SU-DHL-6 (cell line): ENCODE measurements around the gene CASKIN2.

Experiments used
- H2AFZ ChIP-seq: fragments of 200-600 bp; sonication (generic); 2 replicates; pipeline ENCODE4 v1.6.1; 2014; ENCODE audit warnings: low read depth, mild to moderate bottlenecking, moderate library complexity, mixed read lengths, antibody characterized with exemption, low read length; ENCODE audit not compliant: severe bottlenecking
- H3F3A ChIP-seq: fragments of 200-600 bp; shearing (Covaris generic); 2 replicates; pipeline ENCODE4 v1.6.0; 2016; ENCODE audit warnings: antibody characterized with exemption, mild to moderate bottlenecking; ENCODE audit not compliant: insufficient read depth
- H3K27ac ChIP-seq: fragments of 200-600 bp; sonication (generic); 2 replicates; pipeline ENCODE4 v1.5.1; 2016; ENCODE audit warnings: low read depth, mild to moderate bottlenecking, low read length, moderate library complexity, mixed read lengths
- H3K27me3 ChIP-seq: fragments of 200-600 bp; sonication (generic), shearing (Covaris generic); 2 replicates; pipeline ENCODE4 v1.6.0; 2014; ENCODE audit warnings: mild to moderate bottlenecking, low read length
- H3K36me3 ChIP-seq: fragments of 200-600 bp; sonication (generic); 2 replicates; pipeline ENCODE4 v1.6.1; 2014; ENCODE audit warnings: mild to moderate bottlenecking, low read length, mixed read lengths
- H3K4me2 ChIP-seq: fragments of 300-600, 200-600 bp; shearing (Covaris generic), sonication (generic); 2 replicates; pipeline ENCODE4 v1.6.0; 2014; ENCODE audit warnings: low read length, low read depth, mild to moderate bottlenecking; ENCODE audit not compliant: poor library complexity, severe bottlenecking
- H3K4me3 ChIP-seq: fragments of 200-600 bp; sonication (generic); 2 replicates; pipeline ENCODE4 v1.5.1; 2014; ENCODE audit warnings: antibody characterized with exemption, low read length, mild to moderate bottlenecking, mixed read lengths; ENCODE audit not compliant: insufficient read depth, poor library complexity, severe bottlenecking
- H3K79me2 ChIP-seq: fragments of 200-600 bp; sonication (generic); 2 replicates; pipeline ENCODE4 v1.6.1; 2014; ENCODE audit warnings: mild to moderate bottlenecking, low read length, moderate library complexity; ENCODE audit not compliant: insufficient read depth
- H3K9ac ChIP-seq: fragments of 200-600 bp; sonication (generic); 2 replicates; pipeline ENCODE4 v1.7.0; 2014; ENCODE audit warnings: mild to moderate bottlenecking, low read length
- H3K9me2 ChIP-seq: fragments of 200-600 bp; sonication (generic); replicated peaks from 2 replicates; pipeline ENCODE4 v1.6.1; 2014; ENCODE audit warnings: low read length; ENCODE audit not compliant: insufficient read depth
- H3K9me3 ChIP-seq: fragments of 200-600 bp; sonication (generic); 2 replicates; pipeline ENCODE4 v1.6.1; 2014; ENCODE audit warnings: low read length, mixed read lengths; ENCODE audit not compliant: insufficient read depth
- H4K20me1 ChIP-seq: fragments of 200-600 bp; sonication (generic); 2 replicates; pipeline ENCODE4 v1.6.1; 2014; ENCODE audit warnings: low read depth, mild to moderate bottlenecking, antibody characterized with exemption, low read length, moderate library complexity, mixed read lengths
- CTCF ChIP-seq: fragments of 200-600 bp; sonication (generic); IDR thresholded peaks from one replicate; pipeline ENCODE4 v1.5.1; 2017; ENCODE audit warnings: antibody characterized with exemption, mild to moderate bottlenecking, low read length, moderate library complexity; ENCODE audit not compliant: insufficient read depth, poor library complexity, severe bottlenecking
- EZH2phosphoT487 ChIP-seq: fragments of 200-600 bp; sonication (generic), shearing (Covaris generic); conservative IDR thresholded peaks from 2 replicates; pipeline ENCODE4 v1.6.1; 2018; ENCODE audit warnings: mild to moderate bottlenecking, antibody characterized with exemption, low read length, moderate library complexity, mixed read lengths

Gene CASKIN2

GRCh38 chr17:75539967-75540729 lies 24.8 kb upstream of the CASKIN2 start:
- Histone ChIP-seq H3K4me3 (no peak overlapping the region), H3F3A (no peaks in the 10 kb centered on the region), H4K20me1 (no peaks in the 10 kb centered on the region), H3K4me2 (no peak overlapping the region), H3K27me3 (no peaks in the 10 kb centered on the region), H3K36me3 (no peaks in the 10 kb centered on the region), H3K9ac (no peak overlapping the region), H3K9me3 (no peaks in the 10 kb centered on the region), H3K79me2 (no peaks in the 10 kb centered on the region), H2AFZ (no peak overlapping the region), H3K9me2 (no peaks in the 10 kb centered on the region), H3K27ac (no peak overlapping the region)
- TF ChIP-seq EZH2phosphoT487: no peak
- TF ChIP-seq CTCF: no peak

GRCh38 chr17:75536366-75536765 lies 21.0 kb upstream of the CASKIN2 start:
- no peak overlapping the region for H3K4me2 ChIP-seq
- H3K79me2 ChIP-seq: no peaks in the 10 kb centered on the region
- no peaks in the 10 kb centered on the region for H3F3A ChIP-seq
- no peak for TF ChIP-seq EZH2phosphoT487
- no peak for TF ChIP-seq CTCF
- H2AFZ ChIP-seq: no peak overlapping the region
- H3K27ac ChIP-seq: no peak overlapping the region
- H3K36me3 ChIP-seq: no peaks in the 10 kb centered on the region
- no peak overlapping the region for H3K9ac ChIP-seq
- no peaks in the 10 kb centered on the region for H4K20me1 ChIP-seq
- no peaks in the 10 kb centered on the region for H3K9me3 ChIP-seq
- H3K9me2 ChIP-seq: no peaks in the 10 kb centered on the region
- H3K27me3 ChIP-seq: no peaks in the 10 kb centered on the region
- H3K4me3 ChIP-seq: no peak overlapping the region

GRCh38 chr17:75535871-75536270 lies 20.5 kb upstream of the CASKIN2 start:
- H3K36me3 ChIP-seq: no peaks in the 10 kb centered on the region
- H3K4me2 ChIP-seq: no peak overlapping the region
- TF ChIP-seq EZH2phosphoT487: no peak
- no peak for TF ChIP-seq CTCF
- no peak overlapping the region for H2AFZ ChIP-seq
- H3K9me3 ChIP-seq: no peaks in the 10 kb centered on the region
- H3K9me2 ChIP-seq: no peaks in the 10 kb centered on the region
- no peak overlapping the region for H3K4me3 ChIP-seq
- no peaks in the 10 kb centered on the region for H3F3A ChIP-seq
- H3K79me2 ChIP-seq: no peaks in the 10 kb centered on the region
- no peak overlapping the region for H3K27ac ChIP-seq
- H4K20me1 ChIP-seq: no peaks in the 10 kb centered on the region
- H3K9ac ChIP-seq: no peak overlapping the region
- H3K27me3 ChIP-seq: no peaks in the 10 kb centered on the region
